ENCODE measurements around the gene SRSF10. TPM values are rescaled to one million over a fixed set of nuclear protein-coding genes. Genes with fewer than 3 reads are reported as not detected.

The SRSF10 gene
- total and polyA plus RNA-seq, 2 of the 8 experiments (the other 6 are each of a cell fraction or from before 2014, with no cell fraction given) = 155 to 194 TPM

- TF ChIP-seq MAX (IDR thresholded peaks at IDR 0.05) (no peak), RXRA (IDR thresholded peaks at IDR 0.05; ENCODE audit: insufficient read depth, low read depth, low read length) (no peak), KDM1A (IDR thresholded peaks at IDR 0.05; ENCODE audit: borderline replicate concordance, low read length) (no peak)
These were observed 24.0 kb upstream of the SRSF10 start (continued) for GRCh38 chr1:24004132-24004531.

Measured in H1 (cell line).